LoVo (cell line): ENCODE measurements around the gene ADORA2B.

Experiments
- DNase-seq: peaks from one replicate; pipeline ENCODE4 v3.0.0-alpha.2; 2016; ENCODE audit warnings: low spot score

Gene ADORA2B

GRCh38 chr17:15996322-15996721 is 51.4 kb downstream of the ADORA2B start:
- no peak for DNase-seq

GRCh38 chr17:15998031-15998562 is 53.2 kb downstream of the ADORA2B start:
- DNase-seq, result no peak

- peak; percentile 97 for DNase-seq
Observed at GRCh38 chr17:15999141-15999973, 54.4 kb downstream of the ADORA2B start, which contains the start of the genes TTC19 and ZSWIM7. TTC19 (plus strand) TSS chr17:15999824; CDS start chr17:15999849, 25 bp downstream. ZSWIM7 (minus strand) TSS chr17:15999704; CDS start chr17:15999594, 110 bp downstream.

GRCh38 chr17:15999974-16000827 is 55.3 kb downstream of the ADORA2B start:
- no peak for DNase-seq

GRCh38 chr17:16001226-16001897 is 56.4 kb downstream of the ADORA2B start:
- DNase-seq, result no peak

GRCh38 chr17:16002708-16003260 is 57.9 kb downstream of the ADORA2B start:
- DNase-seq, result no peak

- no peak for DNase-seq
Observed at GRCh38 chr17:16003841-16004240, 58.9 kb downstream of the ADORA2B start.

GRCh38 chr17:16005636-16006035 is 60.7 kb downstream of the ADORA2B start:
- DNase-seq, result no peak

GRCh38 chr17:16007439-16007838 is 62.5 kb downstream of the ADORA2B start:
- no peak for DNase-seq

GRCh38 chr17:16013943-16014407 is 69.0 kb downstream of the ADORA2B start:
- DNase-seq, result peak; percentile 47

- no peak for DNase-seq
Observed at GRCh38 chr17:16019347-16019746, 74.4 kb downstream of the ADORA2B start.

GRCh38 chr17:16023881-16024280 is 79.0 kb downstream of the ADORA2B start:
- DNase-seq, result no peak

- DNase-seq, result no peak
Observed at GRCh38 chr17:16025202-16025601, 80.3 kb downstream of the ADORA2B start.
